Measurements from ENCODE around the gene SLC25A33. TPM values are rescaled to one million over a fixed set of nuclear protein-coding genes. Genes with fewer than 3 reads are reported as not detected.

SLC25A33 gene
- total RNA-seq, result 5.9 and 6.6 TPM in 2 replicates

GRCh38 chr1:9539165-9539828 is at the start of gene SLC25A33:
SLC25A33 (plus strand) TSS chr1:9539465; CDS start chr1:9539692, 227 bp downstream.

GRCh38 chr1:9588551-9589143 is 49.4 kb downstream of the SLC25A33 start, which contains the start of gene TMEM201:
TMEM201 (plus strand) TSS chr1:9588911; CDS start chr1:9588931, 20 bp downstream.

Other genes starting within 250 kb of the SLC25A33 start
- gene SPSB1, start 246.6 kb upstream of the SLC25A33 start, total RNA-seq, result 33.7 and 66.7 TPM in 2 replicates
- gene TMEM201, start 49.4 kb downstream of the SLC25A33 start, total RNA-seq, result 9.0 and 13.0 TPM in 2 replicates
- 12.7 and 23.2 TPM in 2 replicates for gene PIK3CD, start 112.3 kb downstream of the SLC25A33 start, total RNA-seq